Measurements from ENCODE around the gene TBL1X. TPM values are rescaled to one million over a fixed set of nuclear protein-coding genes. Genes with fewer than 3 reads are reported as not detected.

TBL1X gene
- total and polyA plus RNA-seq, 2 of the 13 experiments (the other 11 are each of a cell fraction or from before 2014, with no cell fraction given), result 17.6 to 19.9 TPM

DNA sequence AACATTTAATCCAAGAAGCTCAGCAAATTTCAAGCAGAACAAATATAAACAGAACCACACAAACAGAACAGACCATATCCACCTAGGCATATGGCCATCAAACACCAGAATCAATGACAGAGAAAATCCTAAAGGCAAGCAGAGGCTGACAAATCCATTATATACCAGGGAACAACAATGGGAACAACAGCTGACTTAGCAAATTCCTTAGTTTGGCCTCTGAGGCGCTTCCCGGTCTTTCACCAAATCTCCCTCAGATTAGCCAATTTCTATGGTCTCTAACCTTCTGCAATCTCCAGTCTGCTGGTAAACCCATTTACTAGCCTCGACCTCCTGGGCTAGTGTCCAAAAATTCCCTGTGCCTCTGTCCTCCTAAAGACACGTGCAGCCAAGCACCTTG lies 241.6 kb downstream of the TBL1X start:
- ChIA-PET CTCF (ENCODE audit: low intra/inter-chr PET ratio, low total read pairs) (no interaction called here), POLR2A (no interaction called here)
- no peak overlapping the region for H3K27ac ChIP-seq (ENCODE audit: extremely low read length, insufficient read depth, low read length)
- no peaks in the 10 kb centered on the region for H3K27me3 ChIP-seq (ENCODE audit: control insufficient read depth in 1 of 2, insufficient read depth in 2 of 2, low read length in 2 of 2)
- no peak for TF ChIP-seq FOXA1 (IDR thresholded peaks at IDR 0.05)
- TF ChIP-seq FOXA1 (CRISPR knock-in tag; IDR thresholded peaks at IDR 0.05), result no peak
- peak; percentile 38 to 75; a peak in 2 of 4 replicates for TF ChIP-seq MAFK (conservative IDR thresholded peaks at IDR 0.05 in 1 of 2, IDR thresholded peaks at IDR 0.05 in 1 of 2; ENCODE audit: low read length in 2 of 2)
- peak; percentile 65 for TF ChIP-seq MAFF (IDR thresholded peaks at IDR 0.05; ENCODE audit: low read depth, low read length)
- no peak overlapping the region for H3K4me2 ChIP-seq (ENCODE audit: low read depth, low read length)
- DNase-seq (ENCODE audit: low spot score) (no peak), ATAC-seq (no peak), FAIRE-seq (no peak)
- H3K9ac ChIP-seq (ENCODE audit: insufficient read depth, low read depth, low read length), result no peak overlapping the region
- intact Hi-C loops (cut with micrococcal nuclease; ENCODE audit: unreplicated experiment), result loop anchor here (5.0 kb wide), 1 partner anchor 244 kb away; no protein-coding TSS in a partner anchor
- WGBS (ENCODE audit: low lambda C conversion rate), result 80% methylated on average over 1 of the region's 4 CpGs
- no peaks in the 10 kb centered on the region for H4K20me1 ChIP-seq (ENCODE audit: insufficient read depth, low read length)
- H3K4me3 ChIP-seq (replicated peaks in 1 of 3; ENCODE audit: insufficient read depth in 1 of 3, low read depth in 2 of 3, low read length in 3 of 3), result no peak overlapping the region
- H2AFZ ChIP-seq (ENCODE audit: low read length), result no peak overlapping the region
- H3K79me2 ChIP-seq (ENCODE audit: insufficient read depth, low read length), result no peaks in the 10 kb centered on the region
- H3K9me3 ChIP-seq (ENCODE audit: low read length), result no peaks in the 10 kb centered on the region
- in situ Hi-C loops (cut with HindIII; ENCODE audit: extremely low pct_ligation_motif_present, low pct_unique_long_range_greater_than_20kb), result loop anchor here (25.0 kb wide), 1 partner anchor 744 kb away; no protein-coding TSS in a partner anchor
- no TSS peak for BruUV-seq (replicated peaks)
- peaks cover 6 to 23% of the 10 kb centered on the region in 2 experiments; a peak in 4 of 5 replicates for H3K36me3 ChIP-seq (replicated peaks in 1 of 2; ENCODE audit: control insufficient read depth in 1 of 2, insufficient read depth in 2 of 2, low read length in 2 of 2)
- H3K4me1 ChIP-seq (ENCODE audit: insufficient read depth, low read length), result no peaks in the 10 kb centered on the region

DNA sequence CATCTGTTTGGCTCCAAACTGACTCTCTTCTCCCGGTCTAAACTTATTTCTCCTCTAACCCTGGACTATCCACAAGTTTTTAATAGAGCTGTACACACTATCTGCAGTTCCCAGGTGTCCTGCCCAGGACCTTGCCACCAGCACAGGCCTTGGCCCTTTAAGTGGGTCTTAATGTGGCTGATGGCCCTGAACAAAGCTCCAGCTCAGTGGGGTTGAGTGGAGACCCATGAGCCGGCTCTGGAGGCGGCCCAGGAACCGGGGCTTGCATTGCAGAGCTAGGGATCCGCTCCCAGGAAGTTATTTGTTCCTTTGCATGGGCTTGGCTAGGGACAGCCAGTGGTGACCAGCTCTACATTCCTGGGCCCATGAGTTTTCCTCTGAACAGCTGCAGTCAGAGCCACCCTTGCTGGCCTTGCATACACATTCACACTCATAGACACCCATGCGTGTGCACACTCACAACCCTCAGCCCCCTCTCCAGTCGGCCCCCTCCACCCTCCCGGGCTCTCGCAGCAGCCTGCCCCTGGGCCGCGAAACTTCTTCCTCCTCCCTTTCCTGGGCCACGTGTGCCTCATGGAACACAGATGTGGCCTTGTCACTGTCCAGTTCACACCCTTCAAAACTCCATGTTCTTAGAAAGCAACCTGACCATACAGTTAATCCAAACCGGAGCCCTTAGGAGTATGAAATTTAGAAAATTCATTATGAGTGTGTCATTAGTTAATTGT lies 242.6 kb downstream of the TBL1X start:
- 91% methylated on average over 8 of the region's 13 CpGs for WGBS (ENCODE audit: low lambda C conversion rate)
- Histone ChIP-seq H4K20me1 (ENCODE audit: insufficient read depth, low read length) (no peaks in the 10 kb centered on the region), H3K4me3 (replicated peaks in 1 of 3; ENCODE audit: insufficient read depth in 1 of 3, low read depth in 2 of 3, low read length in 3 of 3) (no peak overlapping the region), H3K36me3 (replicated peaks in 1 of 2; ENCODE audit: control insufficient read depth in 1 of 2, insufficient read depth in 2 of 2, low read length in 2 of 2) (peaks cover 9 to 25% of the 10 kb centered on the region in 2 experiments), H2AFZ (ENCODE audit: low read length) (no peak overlapping the region), H3K9ac (ENCODE audit: insufficient read depth, low read depth, low read length) (no peak overlapping the region), H3K27me3 (ENCODE audit: control insufficient read depth in 1 of 2, insufficient read depth in 2 of 2, low read length in 2 of 2) (no peaks in the 10 kb centered on the region), H3K4me2 (ENCODE audit: low read depth, low read length) (no peak overlapping the region), H3K4me1 (ENCODE audit: insufficient read depth, low read length) (no peaks in the 10 kb centered on the region), H3K79me2 (ENCODE audit: insufficient read depth, low read length) (no peaks in the 10 kb centered on the region), H3K9me3 (ENCODE audit: low read length) (no peaks in the 10 kb centered on the region), H3K27ac (ENCODE audit: extremely low read length, insufficient read depth, low read length) (no peak overlapping the region)
- ChIA-PET CTCF (ENCODE audit: low intra/inter-chr PET ratio, low total read pairs) (no interaction called here), POLR2A (no interaction called here)
- intact Hi-C loops (cut with micrococcal nuclease; ENCODE audit: unreplicated experiment) (loop anchor here (5.0 kb wide), 1 partner anchor 245 kb away; no protein-coding TSS in a partner anchor), in situ Hi-C loops (cut with HindIII; ENCODE audit: extremely low pct_ligation_motif_present, low pct_unique_long_range_greater_than_20kb) (loop anchor here (25.0 kb wide), 1 partner anchor 745 kb away; no protein-coding TSS in a partner anchor)
- no peak for DNase-seq (ENCODE audit: low spot score)
- ATAC-seq, result no peak
- BruUV-seq (replicated peaks), result no TSS peak
- no peak for FAIRE-seq
- TF ChIP-seq TCF7 (IDR thresholded peaks at IDR 0.05; ENCODE audit: low read depth) (no peak), TOE1 (CRISPR knock-in tag; IDR thresholded peaks at IDR 0.05) (no peak), GTF2F1 (IDR thresholded peaks at IDR 0.05; ENCODE audit: low read length) (no peak), ZKSCAN1 (IDR thresholded peaks at IDR 0.05; ENCODE audit: low read length) (no peak), ZBTB21 (CRISPR knock-in tag; IDR thresholded peaks at IDR 0.05) (no peak), ZNF17 (CRISPR knock-in tag; IDR thresholded peaks at IDR 0.05) (no peak), CHD2 (IDR thresholded peaks at IDR 0.05; ENCODE audit: low read depth, low read length) (no peak), ZSCAN20 (CRISPR knock-in tag; IDR thresholded peaks at IDR 0.05; ENCODE audit: borderline replicate concordance) (no peak)
- TF ChIP-seq, protein P1, sequence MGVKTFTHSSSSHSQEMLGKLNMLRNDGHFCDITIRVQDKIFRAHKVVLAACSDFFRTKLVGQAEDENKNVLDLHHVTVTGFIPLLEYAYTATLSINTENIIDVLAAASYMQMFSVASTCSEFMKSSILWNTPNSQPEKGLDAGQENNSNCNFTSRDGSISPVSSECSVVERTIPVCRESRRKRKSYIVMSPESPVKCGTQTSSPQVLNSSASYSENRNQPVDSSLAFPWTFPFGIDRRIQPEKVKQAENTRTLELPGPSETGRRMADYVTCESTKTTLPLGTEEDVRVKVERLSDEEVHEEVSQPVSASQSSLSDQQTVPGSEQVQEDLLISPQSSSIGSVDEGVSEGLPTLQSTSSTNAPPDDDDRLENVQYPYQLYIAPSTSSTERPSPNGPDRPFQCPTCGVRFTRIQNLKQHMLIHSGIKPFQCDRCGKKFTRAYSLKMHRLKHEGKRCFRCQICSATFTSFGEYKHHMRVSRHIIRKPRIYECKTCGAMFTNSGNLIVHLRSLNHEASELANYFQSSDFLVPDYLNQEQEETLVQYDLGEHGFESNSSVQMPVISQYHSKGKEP (CRISPR knock-in tag; IDR thresholded peaks at IDR 0.05), result no peak
- TF ChIP-seq, protein P2, sequence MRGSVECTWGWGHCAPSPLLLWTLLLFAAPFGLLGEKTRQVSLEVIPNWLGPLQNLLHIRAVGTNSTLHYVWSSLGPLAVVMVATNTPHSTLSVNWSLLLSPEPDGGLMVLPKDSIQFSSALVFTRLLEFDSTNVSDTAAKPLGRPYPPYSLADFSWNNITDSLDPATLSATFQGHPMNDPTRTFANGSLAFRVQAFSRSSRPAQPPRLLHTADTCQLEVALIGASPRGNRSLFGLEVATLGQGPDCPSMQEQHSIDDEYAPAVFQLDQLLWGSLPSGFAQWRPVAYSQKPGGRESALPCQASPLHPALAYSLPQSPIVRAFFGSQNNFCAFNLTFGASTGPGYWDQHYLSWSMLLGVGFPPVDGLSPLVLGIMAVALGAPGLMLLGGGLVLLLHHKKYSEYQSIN (CRISPR knock-in tag; IDR thresholded peaks at IDR 0.05; ENCODE audit: borderline replicate concordance), result no peak
- TF ChIP-seq, protein P3, sequence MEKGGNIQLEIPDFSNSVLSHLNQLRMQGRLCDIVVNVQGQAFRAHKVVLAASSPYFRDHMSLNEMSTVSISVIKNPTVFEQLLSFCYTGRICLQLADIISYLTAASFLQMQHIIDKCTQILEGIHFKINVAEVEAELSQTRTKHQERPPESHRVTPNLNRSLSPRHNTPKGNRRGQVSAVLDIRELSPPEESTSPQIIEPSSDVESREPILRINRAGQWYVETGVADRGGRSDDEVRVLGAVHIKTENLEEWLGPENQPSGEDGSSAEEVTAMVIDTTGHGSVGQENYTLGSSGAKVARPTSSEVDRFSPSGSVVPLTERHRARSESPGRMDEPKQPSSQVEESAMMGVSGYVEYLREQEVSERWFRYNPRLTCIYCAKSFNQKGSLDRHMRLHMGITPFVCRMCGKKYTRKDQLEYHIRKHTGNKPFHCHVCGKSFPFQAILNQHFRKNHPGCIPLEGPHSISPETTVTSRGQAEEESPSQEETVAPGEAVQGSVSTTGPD (CRISPR knock-in tag; IDR thresholded peaks at IDR 0.05), result no peak
